GM21367 (cell line): ENCODE data around the gene NGDN.
"Not testable (repeated sequence)": the region's sequence is repeated elsewhere in the genome, so short reads cannot be mapped to it uniquely, and the experiment has no call there.

Experiments used
- ATAC-seq: cut with Tn5 transposase; IDR thresholded peaks from one replicate; pipeline ENCODE4 v1.9.1; 2021; ENCODE audit not compliant: unreplicated experiment

The NGDN gene

GRCh38 chr14:23469127-23469905 lies at the start of gene NGDN:
TSS of gene NGDN (plus strand) at chr14:23469703. CDS start at chr14:23469716, 13 bp downstream.
- ATAC-seq: peak; percentile 91

GRCh38 chr14:23421594-23421993 lies 47.9 kb upstream of the NGDN start:
- ATAC-seq: no peak

GRCh38 chr14:23423657-23424056 lies 45.8 kb upstream of the NGDN start:
- no peak for ATAC-seq

- no peak for ATAC-seq
Observed at GRCh38 chr14:23425169-23425568, 44.3 kb upstream of the NGDN start.

- ATAC-seq: not testable (repeated sequence)
Observed at GRCh38 chr14:23425798-23426197, 43.7 kb upstream of the NGDN start.

GRCh38 chr14:23428686-23429495 lies 40.6 kb upstream of the NGDN start:
- ATAC-seq: no peak

GRCh38 chr14:23430016-23430722 lies 39.3 kb upstream of the NGDN start:
- no peak for ATAC-seq

- no peak for ATAC-seq
Observed at GRCh38 chr14:23430723-23431085, 38.8 kb upstream of the NGDN start.

GRCh38 chr14:23431486-23431885 lies 38.0 kb upstream of the NGDN start:
- no peak for ATAC-seq

- no peak for ATAC-seq
Observed at GRCh38 chr14:23432102-23432925, 37.2 kb upstream of the NGDN start.

GRCh38 chr14:23432946-23433345 lies 36.6 kb upstream of the NGDN start:
- ATAC-seq: no peak

- ATAC-seq: no peak
Observed at GRCh38 chr14:23433457-23433856, 36.0 kb upstream of the NGDN start.

- no peak for ATAC-seq
Observed at GRCh38 chr14:23434488-23435222, 34.8 kb upstream of the NGDN start.

GRCh38 chr14:23435543-23436326 lies 33.8 kb upstream of the NGDN start, which contains the start of gene MYH7:
TSS of gene MYH7 (minus strand) at chr14:23435660. CDS start at chr14:23433732, 1,928 bp downstream.
- ATAC-seq: no peak

- no peak for ATAC-seq
Observed at GRCh38 chr14:23436327-23437132, 33.0 kb upstream of the NGDN start.

- no peak for ATAC-seq
Observed at GRCh38 chr14:23437133-23438100, 32.1 kb upstream of the NGDN start.
